ENCODE data around the gene DNM3. TPM values are rescaled to one million over a fixed set of nuclear protein-coding genes. Genes with fewer than 3 reads are reported as not detected.

Gene DNM3
- total and polyA plus RNA-seq, 2 of the 8 experiments (the other 6 are each of a cell fraction or from before 2014, with no cell fraction given) = 2.0 to 8.5 TPM

- H3K27ac ChIP-seq (ENCODE audit: low read depth, low read length) = no peak overlapping the region
- no peak overlapping the region for H2AFZ ChIP-seq (ENCODE audit: low read length)
- 94% methylated on average over 1 of the region's 1 CpG; no CpG with 5 or more reads in 1 of the 2 experiments for WGBS, 2 experiments (ENCODE audit: extremely low coverage in 1 of 2, insufficient coverage in 1 of 2, insufficient read length in 1 of 2, insufficient replicate concordance in 2 of 2, low coverage in 1 of 2, low lambda C conversion rate in 2 of 2, missing lambda C conversion rate in 1 of 2)
- H4K5ac ChIP-seq (ENCODE audit: insufficient read length, low read depth, low read length) = no peak overlapping the region
- H3K4me3 ChIP-seq (ENCODE audit: extremely low read depth in 1 of 4, insufficient read depth in 2 of 4, low read depth in 3 of 4, low read length in 4 of 4) = no peak overlapping the region
- no peak overlapping the region for H3K23ac ChIP-seq (ENCODE audit: insufficient read length)
- no peak overlapping the region for H3K4ac ChIP-seq (replicated peaks; ENCODE audit: insufficient read length, low read depth, low read length)
- ChIA-PET CTCF (ENCODE audit: partially characterized antibody) (interaction anchor here (0.6 to 1.0 kb wide), 3 partner anchors 10 to 176 kb away, joined by 3 to 4 read pairs (median 4); no protein-coding TSS in a partner anchor), POLR2A (ENCODE audit: partially characterized antibody) (no interaction called here)
- no peaks in the 10 kb centered on the region for H3K79me1 ChIP-seq (ENCODE audit: low read depth, low read length)
- H3K27me3 ChIP-seq (replicated peaks in 1 of 4; ENCODE audit: control insufficient read depth in 3 of 4, extremely low read depth in 1 of 4, insufficient read depth in 3 of 4, low read length in 3 of 4) = no peaks in the 10 kb centered on the region
- DNase-seq (ENCODE audit: low read depth in 1 of 2, low spot score in 2 of 2) (no peak), FAIRE-seq (no peak)
- no peak overlapping the region for H3K18ac ChIP-seq (ENCODE audit: extremely low read depth, low read length)
- no peaks in the 10 kb centered on the region for H3K36me3 ChIP-seq (ENCODE audit: control insufficient read depth in 2 of 4, insufficient read depth in 4 of 4, low read length in 3 of 4)
- H2BK5ac ChIP-seq (ENCODE audit: low read depth, low read length) = no peak overlapping the region
- H3K9ac ChIP-seq (replicated peaks in 1 of 4; ENCODE audit: extremely low read depth in 1 of 4, low read depth in 3 of 4, low read length in 3 of 4) = no peak overlapping the region
- no peaks in the 10 kb centered on the region for H3K79me2 ChIP-seq (ENCODE audit: control insufficient read depth in 1 of 2, insufficient read depth in 2 of 2, low read length in 2 of 2)
- no peak overlapping the region for H4K91ac ChIP-seq (replicated peaks; ENCODE audit: insufficient read length, low read length)
- H2BK20ac ChIP-seq (ENCODE audit: low read length) = no peak overlapping the region
- H3K4me1 ChIP-seq (replicated peaks in 1 of 4; ENCODE audit: control insufficient read depth in 3 of 4, insufficient read depth in 4 of 4, low read length in 3 of 4) = no peaks in the 10 kb centered on the region
- H3K4me2 ChIP-seq (ENCODE audit: insufficient read depth in 1 of 2, low read depth in 2 of 2, low read length in 2 of 2) = no peak overlapping the region
- H2BK120ac ChIP-seq (replicated peaks; ENCODE audit: low read depth, low read length) = no peak overlapping the region
- H2AK5ac ChIP-seq (ENCODE audit: low read depth, low read length) = no peak overlapping the region
- no peak overlapping the region for H4K8ac ChIP-seq (ENCODE audit: extremely low read depth, insufficient read depth, low read length)
- no peak overlapping the region for H3K56ac ChIP-seq (replicated peaks; ENCODE audit: insufficient read length, low read depth, low read length)
- H4K20me1 ChIP-seq (replicated peaks in 1 of 2; ENCODE audit: control insufficient read depth in 1 of 2, insufficient read depth in 2 of 2, low read length in 2 of 2) = no peaks in the 10 kb centered on the region
- H2BK12ac ChIP-seq (ENCODE audit: low read depth, low read length) = no peak overlapping the region
- no peaks in the 10 kb centered on the region for H3K23me2 ChIP-seq (ENCODE audit: low read depth, low read length)
- no peak overlapping the region for H3K14ac ChIP-seq (ENCODE audit: insufficient read length)
- no peak overlapping the region for H2BK15ac ChIP-seq (ENCODE audit: low read length)
- H3K9me3 ChIP-seq (ENCODE audit: insufficient read depth in 2 of 2, low read depth in 1 of 2, low read length in 1 of 2) = no peaks in the 10 kb centered on the region
- TF ChIP-seq RNF2 (IDR thresholded peaks at IDR 0.05; ENCODE audit: borderline replicate concordance, low read depth, low read length, missing control alignments, poor library complexity, severe bottlenecking) = no peak
- TF ChIP-seq EGR1 (IDR thresholded peaks at IDR 0.05; ENCODE audit: borderline replicate concordance, low read depth, low read length) = no peak
- TF ChIP-seq TBP (IDR thresholded peaks at IDR 0.05; ENCODE audit: low read depth, low read length) = no peak
- TF ChIP-seq ASH2L (IDR thresholded peaks at IDR 0.05; ENCODE audit: low read length) = no peak
- no peak for TF ChIP-seq RXRA (IDR thresholded peaks at IDR 0.05; ENCODE audit: insufficient read depth, low read depth, low read length)
- TF ChIP-seq RBBP5 (IDR thresholded peaks at IDR 0.05; ENCODE audit: borderline replicate concordance, low read depth, low read length) = no peak
- no peak for TF ChIP-seq TEAD4 (IDR thresholded peaks at IDR 0.05; ENCODE audit: low read depth, low read length)
- no peak for TF ChIP-seq EP300 (IDR thresholded peaks at IDR 0.05; ENCODE audit: borderline replicate concordance in 1 of 2, low read depth in 2 of 2, low read length in 2 of 2)
- no peak for TF ChIP-seq ATF3 (IDR thresholded peaks at IDR 0.05; ENCODE audit: insufficient read depth, low read depth, low read length)
- no peak for TF ChIP-seq KDM5A (IDR thresholded peaks at IDR 0.05; ENCODE audit: low read length)
These were observed 425.4 kb downstream of the DNM3 start for GRCh38 chr1:172266528-172267174.

All from H1 (cell line).